IPS-20b (cell line): ENCODE results near the gene HLCS.

Experiments used
- H3K27ac ChIP-seq: one replicate; pipeline ENCODE4 v1.5.1; 2013; ENCODE audit warnings: low read length
- H3K27me3 ChIP-seq: 2 replicates; pipeline ENCODE4 v1.6.1; 2013; ENCODE audit warnings: mild to moderate bottlenecking, low read length, inconsistent platforms; ENCODE audit not compliant: insufficient read depth
- H3K36me3 ChIP-seq: 2 replicates; pipeline ENCODE4 v1.6.1; 2013; ENCODE audit warnings: low read depth, mild to moderate bottlenecking, inconsistent platforms, low read length, moderate library complexity; ENCODE audit not compliant: insufficient read depth
- H3K4me1 ChIP-seq: 2 replicates; pipeline ENCODE4 v1.6.1; 2013; ENCODE audit warnings: mild to moderate bottlenecking, control low read depth, inconsistent platforms, low read length, moderate library complexity; ENCODE audit not compliant: insufficient read depth
- H3K4me3 ChIP-seq: 2 replicates; pipeline ENCODE4 v1.5.1; 2013; ENCODE audit warnings: mild to moderate bottlenecking, low read length, inconsistent platforms
- H3K9ac ChIP-seq: 2 replicates; pipeline ENCODE4 v1.6.1; 2013; ENCODE audit warnings: low read depth, mild to moderate bottlenecking, inconsistent platforms, low read length, moderate library complexity
- H3K9me3 ChIP-seq: 2 replicates; pipeline ENCODE4 v1.6.1; 2013; ENCODE audit warnings: mild to moderate bottlenecking, low read depth, low read length, inconsistent platforms; ENCODE audit not compliant: insufficient read depth

The HLCS gene

DNA sequence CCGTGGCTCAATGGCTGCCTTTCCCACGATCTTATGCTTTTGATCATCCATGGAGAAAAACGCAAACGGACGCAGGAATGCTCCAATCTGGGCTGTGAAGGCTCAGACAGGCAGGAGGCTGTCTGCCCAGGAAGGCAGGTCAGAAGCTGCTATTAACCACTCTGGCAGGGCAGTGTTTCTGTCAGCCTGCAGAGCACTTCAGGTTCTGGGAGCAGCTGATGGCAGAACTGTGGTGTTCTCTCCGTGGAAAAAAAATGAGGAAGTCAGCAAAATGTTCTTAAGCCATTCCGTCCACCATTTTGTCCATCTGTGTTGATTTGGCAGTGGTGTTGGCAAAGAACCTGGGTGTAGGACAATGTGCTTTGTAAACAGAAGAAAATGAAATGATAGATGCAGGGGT lies 175.9 kb downstream of the HLCS start:
- Histone ChIP-seq H3K27me3 (no peaks in the 10 kb centered on the region), H3K9me3 (no peaks in the 10 kb centered on the region), H3K27ac (no peak overlapping the region), H3K36me3 (no peaks in the 10 kb centered on the region), H3K9ac (no peak overlapping the region), H3K4me3 (no peak overlapping the region), H3K4me1 (peaks cover 7% of the 10 kb centered on the region; the same call in 1 of the 2 replicates)

GRCh38 chr21:36788120-36788638 lies 178.3 kb downstream of the HLCS start:
- no peak overlapping the region for H3K27ac ChIP-seq
- peaks cover 7% of the 10 kb centered on the region; the same call in 1 of the 2 replicates for H3K4me1 ChIP-seq
- H3K36me3 ChIP-seq = no peaks in the 10 kb centered on the region
- H3K4me3 ChIP-seq = no peak overlapping the region
- H3K9me3 ChIP-seq = no peaks in the 10 kb centered on the region
- no peak overlapping the region for H3K9ac ChIP-seq
- no peaks in the 10 kb centered on the region for H3K27me3 ChIP-seq

GRCh38 chr21:36786186-36786585 lies 180.3 kb downstream of the HLCS start:
- Histone ChIP-seq H3K27me3 (no peaks in the 10 kb centered on the region), H3K9me3 (peaks cover 6% of the 10 kb centered on the region), H3K36me3 (no peaks in the 10 kb centered on the region), H3K4me3 (no peak overlapping the region), H3K9ac (no peak overlapping the region), H3K27ac (no peak overlapping the region), H3K4me1 (no peaks in the 10 kb centered on the region)

DNA sequence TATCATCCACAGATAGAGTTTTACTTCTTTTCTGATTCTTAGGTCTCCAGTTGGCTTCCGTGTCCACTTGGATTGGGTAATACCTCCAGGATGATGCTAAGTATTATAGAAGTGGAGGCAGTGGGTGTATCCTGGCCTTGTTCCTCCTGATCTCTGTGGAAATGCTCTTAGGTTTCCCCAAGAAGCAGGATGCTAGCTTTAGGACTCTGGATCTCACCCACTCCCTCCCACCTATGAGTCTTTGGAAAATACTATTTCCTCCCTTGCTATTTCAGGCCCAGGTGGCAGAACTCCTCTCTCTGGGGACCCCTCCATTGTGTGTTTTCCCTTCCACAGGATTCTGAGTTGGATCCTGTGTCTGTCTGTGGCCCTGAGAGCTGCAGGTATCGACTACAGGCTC lies 180.9 kb downstream of the HLCS start:
- Histone ChIP-seq H3K27ac (no peak overlapping the region), H3K9ac (no peak overlapping the region), H3K4me3 (no peak overlapping the region), H3K9me3 (peaks cover 10% of the 10 kb centered on the region), H3K27me3 (no peaks in the 10 kb centered on the region), H3K4me1 (no peaks in the 10 kb centered on the region), H3K36me3 (no peaks in the 10 kb centered on the region)

GRCh38 chr21:36784947-36785346 lies 181.5 kb downstream of the HLCS start:
- Histone ChIP-seq H3K9ac (no peak overlapping the region), H3K4me3 (no peak overlapping the region), H3K27ac (no peak overlapping the region), H3K27me3 (no peaks in the 10 kb centered on the region), H3K36me3 (no peaks in the 10 kb centered on the region), H3K4me1 (no peaks in the 10 kb centered on the region), H3K9me3 (peaks cover 17% of the 10 kb centered on the region)

- H3K4me3 ChIP-seq = no peak overlapping the region
- no peak overlapping the region for H3K27ac ChIP-seq
- no peaks in the 10 kb centered on the region for H3K36me3 ChIP-seq
- H3K9me3 ChIP-seq = peaks cover 19% of the 10 kb centered on the region
- H3K9ac ChIP-seq = no peak overlapping the region
- no peaks in the 10 kb centered on the region for H3K4me1 ChIP-seq
- no peaks in the 10 kb centered on the region for H3K27me3 ChIP-seq
Observed at GRCh38 chr21:36783612-36784374, 182.7 kb downstream of the HLCS start.

GRCh38 chr21:36780861-36781260 lies 185.6 kb downstream of the HLCS start:
- H3K27ac ChIP-seq = no peak overlapping the region

DNA sequence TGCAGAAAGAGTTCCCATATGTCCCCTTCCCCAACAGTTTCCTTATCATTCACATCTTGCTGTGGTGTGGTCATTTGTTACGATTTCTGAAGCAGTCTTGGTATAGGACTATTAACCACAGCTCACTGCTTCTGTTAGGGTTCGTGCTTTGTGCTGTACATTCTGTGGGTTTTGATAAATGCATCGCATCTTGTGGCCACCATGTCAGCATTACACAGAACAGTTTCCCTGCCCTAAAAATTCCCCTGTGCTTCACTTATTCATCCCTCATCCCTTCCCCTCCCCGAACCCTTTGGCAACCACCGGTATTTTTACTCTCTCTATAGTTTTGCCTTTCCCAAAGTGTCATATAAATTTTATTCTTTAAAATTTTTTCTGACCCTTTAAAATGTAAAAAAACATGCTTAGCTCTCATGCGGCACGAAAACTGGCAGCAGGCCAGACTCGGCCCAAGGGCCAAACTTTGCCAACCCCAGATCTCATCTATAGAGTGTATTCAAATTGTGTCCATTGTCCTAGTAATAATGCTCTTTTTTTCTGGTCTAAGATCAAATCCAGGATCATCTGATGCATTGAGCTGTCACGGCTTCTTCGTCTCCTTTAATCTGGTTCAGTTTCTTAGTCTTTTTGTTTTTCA lies 189.4 kb downstream of the HLCS start:
- Histone ChIP-seq H3K9ac (no peak overlapping the region), H3K4me1 (no peaks in the 10 kb centered on the region), H3K27ac (no peak overlapping the region), H3K36me3 (no peaks in the 10 kb centered on the region), H3K9me3 (peaks cover 19% of the 10 kb centered on the region), H3K4me3 (no peak overlapping the region), H3K27me3 (no peaks in the 10 kb centered on the region)

More at GRCh38 chr21:36780861-36781260, 185.6 kb downstream of the HLCS start:
- Histone ChIP-seq H3K36me3 (no peaks in the 10 kb centered on the region), H3K27me3 (no peaks in the 10 kb centered on the region), H3K9me3 (peaks cover 19% of the 10 kb centered on the region), H3K9ac (no peak overlapping the region), H3K4me1 (no peaks in the 10 kb centered on the region), H3K4me3 (no peak overlapping the region)

- H3K9ac ChIP-seq = no peak overlapping the region
- no peaks in the 10 kb centered on the region for H3K27me3 ChIP-seq
- no peak overlapping the region for H3K27ac ChIP-seq
- no peaks in the 10 kb centered on the region for H3K9me3 ChIP-seq
- H3K36me3 ChIP-seq = no peaks in the 10 kb centered on the region
- H3K4me1 ChIP-seq = no peaks in the 10 kb centered on the region
- no peak overlapping the region for H3K4me3 ChIP-seq
Observed at GRCh38 chr21:36773995-36774394, 192.5 kb downstream of the HLCS start.

DNA sequence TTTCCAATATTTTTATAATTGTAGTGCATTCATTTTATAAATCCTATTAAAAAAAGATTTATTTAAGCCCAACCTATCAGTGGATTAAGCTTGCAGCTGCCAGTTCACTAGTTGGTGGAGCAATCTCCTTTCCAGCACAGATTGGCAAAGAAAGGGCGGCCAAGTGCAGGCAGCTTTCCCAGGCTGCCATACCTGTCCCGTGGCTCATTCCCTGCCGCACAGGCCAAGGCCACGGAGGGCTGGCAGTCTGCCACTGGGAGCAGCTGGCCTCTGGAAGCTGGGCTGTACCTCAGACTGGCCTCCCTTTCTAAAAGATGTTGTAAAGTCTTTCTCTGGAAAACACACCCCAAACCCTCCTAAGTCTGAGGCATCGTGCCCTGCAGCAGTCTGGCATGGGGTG lies 193.4 kb downstream of the HLCS start:
- H3K9me3 ChIP-seq = no peaks in the 10 kb centered on the region
- no peak overlapping the region for H3K4me3 ChIP-seq
- H3K4me1 ChIP-seq = no peaks in the 10 kb centered on the region
- no peaks in the 10 kb centered on the region for H3K27me3 ChIP-seq
- no peak overlapping the region for H3K27ac ChIP-seq
- no peak overlapping the region for H3K9ac ChIP-seq
- H3K36me3 ChIP-seq = no peaks in the 10 kb centered on the region

- no peaks in the 10 kb centered on the region for H3K36me3 ChIP-seq
- no peaks in the 10 kb centered on the region for H3K27me3 ChIP-seq
- H3K27ac ChIP-seq = no peak overlapping the region
- H3K4me3 ChIP-seq = no peak overlapping the region
- H3K9me3 ChIP-seq = no peaks in the 10 kb centered on the region
- no peaks in the 10 kb centered on the region for H3K4me1 ChIP-seq
- H3K9ac ChIP-seq = no peak overlapping the region
Observed at GRCh38 chr21:36769051-36769839, 197.2 kb downstream of the HLCS start.
